NOMO-1 treated with dmso at 0.1 percent for 144 hours (cell line): Measurements from ENCODE around the gene PPM1E.

Experiments
- DNase-seq: peaks from one replicate; lab custom pipeline; 2025; ENCODE audit not compliant: unreplicated experiment; lab: John Stamatoyannopoulos, UW

Gene PPM1E

DNA sequence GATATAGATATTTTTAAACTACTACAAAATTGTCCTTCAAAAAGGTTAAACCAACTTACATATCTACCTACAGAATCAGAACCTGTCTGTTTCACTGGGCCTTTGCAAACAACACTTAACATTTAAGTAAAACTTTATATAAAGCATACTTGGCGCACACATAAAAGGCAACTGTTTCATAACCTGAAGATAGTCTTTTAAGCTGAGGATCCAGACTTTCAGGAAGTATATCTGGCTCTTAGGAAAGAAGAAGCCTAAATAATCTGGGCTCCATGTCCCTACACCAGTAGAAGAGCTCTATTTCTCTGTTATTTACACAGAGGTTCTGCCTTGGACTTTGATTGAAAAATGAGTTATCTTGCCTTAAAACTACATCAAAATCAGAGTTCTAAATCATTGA, 275.2 kb downstream of the PPM1E start:
- no peak for DNase-seq
